GM21786 (cell line): ENCODE data around the gene NDUFA9.

Experiments
- ATAC-seq: cut with Tn5 transposase; IDR thresholded peaks from one replicate; pipeline ENCODE4 v1.9.1; 2021; ENCODE audit not compliant: unreplicated experiment

The NDUFA9 gene

DNA sequence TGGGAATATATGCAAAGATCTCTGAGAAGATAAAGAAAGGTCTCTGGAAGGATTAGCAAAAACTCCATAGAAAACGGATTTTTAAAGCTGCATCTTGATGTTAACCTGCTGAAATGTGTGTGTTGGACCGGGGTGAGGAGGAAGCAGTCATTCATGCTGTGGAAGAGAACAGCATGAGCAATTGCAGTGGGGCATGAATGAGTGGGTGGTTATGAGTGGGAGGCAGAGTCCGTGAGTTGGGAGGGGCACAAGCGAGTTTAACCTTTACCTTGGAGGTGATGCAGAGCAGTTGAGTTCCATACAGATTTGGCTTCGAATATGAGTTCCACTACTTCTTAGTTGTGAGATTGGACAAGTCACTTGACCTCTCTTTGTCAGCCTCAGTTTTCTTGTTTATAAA is 41.8 kb downstream of the NDUFA9 start:
- ATAC-seq, result no peak
